ENCODE data around the gene MNAT1.

GRCh38 chr14:60805841-60806430 is 71.4 kb downstream of the MNAT1 start:
- TF ChIP-seq ZBTB33 (IDR thresholded peaks at IDR 0.05; ENCODE audit: borderline replicate concordance, low read depth) (no peak), EZH2phosphoT487 (IDR thresholded peaks at IDR 0.05; ENCODE audit: borderline replicate concordance, low read depth) (no peak), CTCF (IDR thresholded peaks at IDR 0.05) (no peak), POLR2AphosphoS5 (IDR thresholded peaks at IDR 0.05; ENCODE audit: low read depth, low read length) (no peak), TAF1 (IDR thresholded peaks at IDR 0.05; ENCODE audit: borderline replicate concordance, low read depth, low read length) (no peak), MAX (IDR thresholded peaks at IDR 0.05; ENCODE audit: low read depth) (no peak)
